ENCODE measurements around the gene KAZN.

Gene KAZN

GRCh38 chr1:14866911-14867612 lies 268.6 kb downstream of the KAZN start:
- no peak for DNase-seq

GRCh38 chr1:14869187-14869586 lies 270.7 kb downstream of the KAZN start:
- no peak for DNase-seq

GRCh38 chr1:14871218-14871970 lies 272.9 kb downstream of the KAZN start:
- DNase-seq: no peak

GRCh38 chr1:14872762-14873161 lies 274.3 kb downstream of the KAZN start:
- no peak for DNase-seq

- no peak for DNase-seq
Observed at GRCh38 chr1:14873677-14874076, 275.2 kb downstream of the KAZN start.

- DNase-seq: no peak
Observed at GRCh38 chr1:14875524-14876509, 277.3 kb downstream of the KAZN start.

GRCh38 chr1:14876747-14877146 lies 278.3 kb downstream of the KAZN start:
- DNase-seq: no peak

- no peak for DNase-seq
Observed at GRCh38 chr1:14877224-14877623, 278.7 kb downstream of the KAZN start.

- no peak for DNase-seq
Observed at GRCh38 chr1:14878124-14878523, 279.6 kb downstream of the KAZN start.

- no peak for DNase-seq
Observed at GRCh38 chr1:14878951-14879350, 280.5 kb downstream of the KAZN start.

GRCh38 chr1:14880456-14881316 lies 282.2 kb downstream of the KAZN start:
- no peak for DNase-seq

GRCh38 chr1:14881775-14882672 lies 283.5 kb downstream of the KAZN start:
- DNase-seq: no peak

GRCh38 chr1:14884614-14885175 lies 286.2 kb downstream of the KAZN start:
- DNase-seq: no peak

- DNase-seq: no peak
Observed at GRCh38 chr1:14887044-14887566, 288.6 kb downstream of the KAZN start.

- no peak for DNase-seq
Observed at GRCh38 chr1:14887764-14888350, 289.4 kb downstream of the KAZN start.

- DNase-seq: no peak
Observed at GRCh38 chr1:14888374-14888773, 289.9 kb downstream of the KAZN start.

GRCh38 chr1:14889825-14890440 lies 291.4 kb downstream of the KAZN start:
- DNase-seq: no peak

- DNase-seq: no peak
Observed at GRCh38 chr1:14891991-14892390, 293.5 kb downstream of the KAZN start.

- DNase-seq: no peak
Observed at GRCh38 chr1:14894811-14895560, 296.5 kb downstream of the KAZN start.
